Measurements from ENCODE around the gene PGM1.

PGM1 gene

DNA sequence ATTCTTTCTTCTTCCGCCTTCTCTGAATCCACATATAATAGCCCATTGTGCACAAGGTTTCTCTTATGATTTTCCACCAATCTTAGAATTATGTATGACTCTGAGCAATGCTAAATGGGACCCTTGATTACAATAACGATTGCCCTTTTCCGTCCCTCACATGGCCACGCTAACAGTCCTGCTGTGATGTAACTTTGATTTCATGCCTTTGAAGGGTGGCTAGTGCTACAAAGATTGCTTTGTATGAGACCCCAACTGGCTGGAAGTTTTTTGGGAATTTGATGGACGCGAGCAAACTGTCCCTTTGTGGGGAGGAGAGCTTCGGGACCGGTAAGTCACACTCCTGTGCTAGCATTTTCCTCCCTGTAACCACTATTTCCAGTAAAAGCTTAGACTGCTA lies 45.3 kb downstream of the PGM1 start:
- Histone ChIP-seq H3K4me3 (no peak overlapping the region), H3K27ac (no peak overlapping the region)
- DNase-seq (ENCODE audit: low spot score): no peak
- TF ChIP-seq, protein P1, sequence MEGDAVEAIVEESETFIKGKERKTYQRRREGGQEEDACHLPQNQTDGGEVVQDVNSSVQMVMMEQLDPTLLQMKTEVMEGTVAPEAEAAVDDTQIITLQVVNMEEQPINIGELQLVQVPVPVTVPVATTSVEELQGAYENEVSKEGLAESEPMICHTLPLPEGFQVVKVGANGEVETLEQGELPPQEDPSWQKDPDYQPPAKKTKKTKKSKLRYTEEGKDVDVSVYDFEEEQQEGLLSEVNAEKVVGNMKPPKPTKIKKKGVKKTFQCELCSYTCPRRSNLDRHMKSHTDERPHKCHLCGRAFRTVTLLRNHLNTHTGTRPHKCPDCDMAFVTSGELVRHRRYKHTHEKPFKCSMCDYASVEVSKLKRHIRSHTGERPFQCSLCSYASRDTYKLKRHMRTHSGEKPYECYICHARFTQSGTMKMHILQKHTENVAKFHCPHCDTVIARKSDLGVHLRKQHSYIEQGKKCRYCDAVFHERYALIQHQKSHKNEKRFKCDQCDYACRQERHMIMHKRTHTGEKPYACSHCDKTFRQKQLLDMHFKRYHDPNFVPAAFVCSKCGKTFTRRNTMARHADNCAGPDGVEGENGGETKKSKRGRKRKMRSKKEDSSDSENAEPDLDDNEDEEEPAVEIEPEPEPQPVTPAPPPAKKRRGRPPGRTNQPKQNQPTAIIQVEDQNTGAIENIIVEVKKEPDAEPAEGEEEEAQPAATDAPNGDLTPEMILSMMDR (IDR thresholded peaks at IDR 0.05): no peak

DNA sequence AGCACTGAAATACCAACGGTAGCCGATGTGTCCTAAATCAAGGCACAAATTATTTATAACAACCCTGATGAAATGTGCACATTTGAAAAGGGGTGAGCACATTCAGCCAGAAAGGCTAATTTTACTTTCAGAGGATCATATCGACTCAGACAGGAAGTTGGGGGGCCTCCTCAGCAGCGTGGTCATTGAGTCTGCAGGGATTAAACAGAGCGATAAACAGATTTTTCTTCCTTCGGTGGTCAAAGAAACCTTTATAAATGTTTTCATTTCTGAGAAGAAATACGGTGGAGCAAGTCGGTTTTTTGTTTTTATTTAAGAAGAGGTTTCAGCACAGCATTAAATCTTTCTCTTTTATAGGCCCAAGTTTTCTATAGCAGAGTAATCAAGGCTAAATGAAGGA lies 45.7 kb downstream of the PGM1 start:
- TF ChIP-seq, protein P1 (IDR thresholded peaks at IDR 0.05): no peak
- no peak overlapping the region for H3K4me3 ChIP-seq
- DNase-seq (ENCODE audit: low spot score): no peak
- no peak overlapping the region for H3K27ac ChIP-seq

DNA sequence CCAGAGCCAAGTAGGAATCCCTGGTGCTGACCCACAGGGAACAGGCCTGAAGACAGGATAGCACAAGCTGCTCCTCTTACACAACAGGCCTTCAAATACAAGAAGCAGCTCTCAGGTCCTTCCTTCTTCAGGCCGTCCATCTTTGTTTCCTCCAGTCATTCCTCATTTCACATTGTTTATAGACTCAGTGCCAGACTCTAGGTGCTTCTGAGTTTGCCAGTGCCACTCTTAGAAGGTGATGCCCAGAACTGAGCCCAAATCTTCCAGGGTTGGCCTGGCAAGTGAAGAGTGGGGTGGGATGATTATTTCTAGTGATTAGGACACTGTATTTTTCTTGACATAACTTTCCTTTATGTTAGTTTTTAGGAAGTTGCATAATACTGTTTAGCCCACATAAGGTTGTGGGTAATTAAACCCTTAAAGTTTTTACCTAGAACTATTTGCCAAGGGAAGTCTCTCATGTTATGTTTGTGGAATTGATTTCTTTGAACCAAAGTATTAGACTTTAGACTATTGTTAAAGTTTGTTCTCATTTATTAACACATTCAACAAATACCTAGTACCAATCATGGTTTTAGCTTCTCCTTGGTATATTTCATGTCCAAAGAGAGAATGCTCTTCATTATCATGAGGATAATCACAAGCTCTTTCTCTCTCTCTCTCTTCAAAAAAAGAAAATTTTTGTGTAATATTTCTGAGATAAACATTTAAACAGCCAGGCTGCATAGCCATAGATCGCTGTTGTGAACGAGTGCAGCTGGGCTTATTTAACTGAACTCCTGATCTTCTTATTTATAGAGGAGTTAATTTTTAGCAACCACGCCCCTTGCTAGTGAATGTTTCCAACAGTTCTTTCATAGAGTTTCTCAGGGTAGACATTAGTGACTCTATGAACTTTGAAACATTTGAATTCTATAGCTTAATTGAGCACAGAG lies 47.7 kb downstream of the PGM1 start:
- H3K27ac ChIP-seq: no peak overlapping the region
- H3K4me3 ChIP-seq: no peak overlapping the region
- no peak for DNase-seq (ENCODE audit: low spot score)
- TF ChIP-seq, protein P1 (IDR thresholded peaks at IDR 0.05): no peak

DNA sequence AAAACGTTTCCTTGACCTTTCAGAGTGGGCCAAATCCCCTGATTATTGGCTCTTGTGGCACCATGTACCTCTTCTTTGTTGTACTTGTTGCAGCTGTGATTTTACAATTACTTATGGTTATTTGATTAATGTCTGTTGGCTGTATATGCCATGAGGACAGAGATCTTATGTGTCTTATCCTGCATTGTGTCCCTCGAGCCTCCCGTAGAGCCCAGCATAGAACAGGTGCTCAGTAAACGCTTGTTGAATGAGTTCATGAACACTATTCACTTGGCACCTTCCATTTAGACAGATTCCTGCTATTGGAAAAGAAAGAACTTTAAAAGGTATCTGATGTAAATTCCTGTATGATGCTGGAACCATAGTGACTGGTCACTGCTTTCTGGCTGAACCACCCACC lies 48.4 kb downstream of the PGM1 start:
- TF ChIP-seq, protein P1 (IDR thresholded peaks at IDR 0.05): no peak
- no peak overlapping the region for H3K27ac ChIP-seq
- H3K4me3 ChIP-seq: no peak overlapping the region
- DNase-seq (ENCODE audit: low spot score): no peak

DNA sequence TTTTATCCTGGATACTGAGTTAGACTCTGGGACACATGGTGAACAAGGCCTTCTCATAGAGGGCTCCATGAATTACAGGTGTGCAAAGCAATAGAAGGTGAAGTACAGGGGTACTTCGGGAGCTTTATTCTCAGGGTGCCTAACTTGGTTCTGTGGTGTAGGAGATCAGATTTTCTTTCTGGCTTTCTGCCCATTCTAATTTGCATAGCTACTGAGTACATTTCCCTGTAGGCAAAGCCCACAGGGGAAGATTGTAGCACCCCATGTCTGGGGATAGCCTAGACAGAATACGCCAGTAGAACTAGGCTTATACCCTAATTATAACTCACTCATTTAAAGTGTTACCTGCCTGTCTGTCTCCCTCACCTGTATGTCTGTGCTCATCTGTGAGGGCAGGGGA lies 49.7 kb downstream of the PGM1 start:
- no peak overlapping the region for H3K27ac ChIP-seq
- DNase-seq (ENCODE audit: low spot score): no peak
- TF ChIP-seq, protein P1 (IDR thresholded peaks at IDR 0.05): no peak
- no peak overlapping the region for H3K4me3 ChIP-seq

DNA sequence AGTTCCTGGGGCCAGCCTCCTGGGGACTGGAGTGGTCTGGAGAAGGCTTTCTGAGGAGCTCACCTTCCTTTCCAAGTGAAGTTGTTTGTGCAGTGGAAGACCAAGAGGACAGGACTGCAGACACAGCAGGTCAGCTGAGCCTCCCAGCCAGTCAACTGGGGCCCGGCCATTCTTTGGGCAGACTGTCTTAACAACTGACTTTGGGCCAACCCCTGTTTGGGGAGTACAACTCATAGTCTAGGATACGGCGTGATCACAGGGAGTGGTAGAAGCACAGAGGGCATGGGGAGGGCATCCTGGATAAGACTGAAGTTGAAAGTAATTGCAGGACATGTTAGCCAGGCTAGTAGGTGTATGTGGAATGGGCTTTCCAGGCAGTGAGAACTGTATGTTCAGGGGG lies 50.3 kb downstream of the PGM1 start:
- DNase-seq (ENCODE audit: low spot score): no peak
- H3K4me3 ChIP-seq: no peak overlapping the region
- TF ChIP-seq, protein P1 (IDR thresholded peaks at IDR 0.05): no peak
- peak overlapping the region; percentile 23 to 32 for H3K27ac ChIP-seq

DNA sequence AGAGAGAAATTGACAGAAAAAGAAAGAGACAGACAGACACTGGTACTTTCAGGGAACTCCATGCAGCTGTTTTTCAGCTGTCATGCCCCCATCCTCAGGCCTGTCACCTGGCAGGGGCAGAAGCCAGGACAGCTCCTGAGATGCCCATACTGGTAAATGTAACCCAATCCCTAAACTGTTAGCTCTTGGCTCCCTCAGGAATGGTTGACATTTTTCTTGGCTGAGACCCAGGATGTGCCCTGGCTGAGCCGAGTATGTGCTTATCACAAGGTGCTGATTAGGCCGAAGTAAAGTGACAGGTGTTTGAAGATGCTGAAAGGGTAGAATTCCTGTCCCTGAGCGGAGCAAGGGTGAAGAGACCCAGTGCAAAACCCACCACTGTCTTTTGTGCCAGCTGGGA lies 50.7 kb downstream of the PGM1 start:
- Histone ChIP-seq H3K4me3 (no peak overlapping the region), H3K27ac (peak overlapping the region; percentile 23 to 32)
- TF ChIP-seq, protein P1 (IDR thresholded peaks at IDR 0.05): no peak
- DNase-seq (ENCODE audit: low spot score): no peak

Measured in coronary artery (tissue), 2 donors.